Activated gamma-delta T cell treated with anti-CD3 and anti-CD28 coated beads, Interleukin-2, amount 50 U/mL, for 16 hours (primary cell): Measurements from ENCODE around the gene SLC12A6.
"Not testable (repeated sequence)": the region's sequence is repeated elsewhere in the genome, so short reads cannot be mapped to it uniquely, and the experiment has no call there.

Experiments used
- DNase-seq: peaks from one replicate; pipeline ENCODE4 v3.0.0-alpha.2; 2020; ENCODE audit warnings: low read depth

SLC12A6 gene

GRCh38 chr15:34337557-34338306 is at the start of gene SLC12A6:
TSS of gene SLC12A6 (minus strand) at chr15:34337781. CDS start at chr15:34336680, 1,101 bp downstream.
- DNase-seq, result peak; percentile 83

- not testable (repeated sequence) for DNase-seq
These were observed 44.4 kb upstream of the SLC12A6 start for GRCh38 chr15:34381829-34382521.

- DNase-seq, result not testable (repeated sequence)
These were observed 42.9 kb upstream of the SLC12A6 start for GRCh38 chr15:34380491-34380890.

GRCh38 chr15:34376856-34377255 is 39.3 kb upstream of the SLC12A6 start:
- no peak for DNase-seq

GRCh38 chr15:34375541-34375940 is 38.0 kb upstream of the SLC12A6 start:
- not testable (repeated sequence) for DNase-seq

GRCh38 chr15:34374816-34375215 is 37.2 kb upstream of the SLC12A6 start:
- no peak for DNase-seq

- no peak for DNase-seq
These were observed 36.4 kb upstream of the SLC12A6 start for GRCh38 chr15:34373951-34374350.

- no peak for DNase-seq
These were observed 33.1 kb upstream of the SLC12A6 start for GRCh38 chr15:34370643-34371042.

GRCh38 chr15:34370129-34370528 is 32.5 kb upstream of the SLC12A6 start:
- DNase-seq, result no peak

- peak; percentile 75 for DNase-seq
These were observed 29.8 kb upstream of the SLC12A6 start, which contains the start of gene LPCAT4 for GRCh38 chr15:34367101-34368081. TSS of gene LPCAT4 (minus strand) at chr15:34367196. CDS start at chr15:34367100, 96 bp downstream.

- DNase-seq, result peak; percentile 24
These were observed 28.9 kb upstream of the SLC12A6 start for GRCh38 chr15:34366271-34367065.

GRCh38 chr15:34365836-34366235 is 28.3 kb upstream of the SLC12A6 start:
- DNase-seq, result no peak

GRCh38 chr15:34365091-34365825 is 27.7 kb upstream of the SLC12A6 start:
- DNase-seq, result no peak

GRCh38 chr15:34364041-34364440 is 26.5 kb upstream of the SLC12A6 start:
- no peak for DNase-seq

GRCh38 chr15:34362047-34362773 is 24.6 kb upstream of the SLC12A6 start:
- DNase-seq, result no peak

- no peak for DNase-seq
These were observed 23.7 kb upstream of the SLC12A6 start for GRCh38 chr15:34361278-34361677.

GRCh38 chr15:34360298-34360697 is 22.7 kb upstream of the SLC12A6 start:
- no peak for DNase-seq

- DNase-seq, result no peak
These were observed 21.8 kb upstream of the SLC12A6 start for GRCh38 chr15:34359416-34359815.

- no peak for DNase-seq
These were observed 21.4 kb upstream of the SLC12A6 start for GRCh38 chr15:34358948-34359347.

GRCh38 chr15:34358367-34358766 is 20.8 kb upstream of the SLC12A6 start:
- no peak for DNase-seq
